NCI-H1436 treated with DMSO at 0.1 percent for 48 hours (cell line): Measurements from ENCODE around the gene SUPT4H1.

Source experiments
- DNase-seq: peaks from one replicate; lab custom pipeline; 2025; lab: John Stamatoyannopoulos, UW

The SUPT4H1 gene

DNA sequence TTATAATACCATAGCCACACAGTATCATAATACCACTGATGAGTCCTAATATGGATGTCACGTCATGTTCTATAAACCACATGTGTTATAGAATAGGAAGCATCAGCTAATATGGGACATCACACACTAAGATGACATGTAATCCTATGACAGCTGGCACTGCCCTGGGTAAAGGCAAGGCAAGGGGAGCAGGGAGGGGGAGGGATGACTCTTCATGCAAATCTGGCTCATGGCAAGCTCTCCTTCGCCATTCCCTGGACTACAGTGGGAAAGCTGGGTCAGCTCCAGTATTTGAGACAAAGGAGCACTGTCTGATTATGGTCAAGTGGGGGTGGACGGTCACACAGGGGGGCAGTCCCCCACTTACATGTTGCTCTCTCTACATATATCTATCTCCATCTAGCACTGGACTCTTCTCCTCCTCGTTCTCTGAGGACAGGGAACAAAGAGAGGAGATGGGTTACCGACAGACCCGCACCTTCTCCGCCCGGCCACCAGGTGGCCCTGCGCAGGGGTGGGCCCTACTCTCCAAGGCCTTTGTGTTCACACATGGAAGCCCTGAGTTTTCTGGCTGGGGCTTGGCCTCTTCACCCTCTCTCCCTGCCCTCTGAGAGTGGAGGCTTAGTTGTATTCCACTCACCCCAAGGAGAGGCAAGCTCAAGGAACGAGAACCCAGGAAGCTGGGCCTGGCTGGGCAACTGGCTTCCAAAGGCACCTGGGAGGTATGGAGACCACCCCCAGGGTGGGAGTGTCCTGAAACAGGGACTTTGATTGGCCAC lies 47.8 kb downstream of the SUPT4H1 start:
- no peak for DNase-seq

DNA sequence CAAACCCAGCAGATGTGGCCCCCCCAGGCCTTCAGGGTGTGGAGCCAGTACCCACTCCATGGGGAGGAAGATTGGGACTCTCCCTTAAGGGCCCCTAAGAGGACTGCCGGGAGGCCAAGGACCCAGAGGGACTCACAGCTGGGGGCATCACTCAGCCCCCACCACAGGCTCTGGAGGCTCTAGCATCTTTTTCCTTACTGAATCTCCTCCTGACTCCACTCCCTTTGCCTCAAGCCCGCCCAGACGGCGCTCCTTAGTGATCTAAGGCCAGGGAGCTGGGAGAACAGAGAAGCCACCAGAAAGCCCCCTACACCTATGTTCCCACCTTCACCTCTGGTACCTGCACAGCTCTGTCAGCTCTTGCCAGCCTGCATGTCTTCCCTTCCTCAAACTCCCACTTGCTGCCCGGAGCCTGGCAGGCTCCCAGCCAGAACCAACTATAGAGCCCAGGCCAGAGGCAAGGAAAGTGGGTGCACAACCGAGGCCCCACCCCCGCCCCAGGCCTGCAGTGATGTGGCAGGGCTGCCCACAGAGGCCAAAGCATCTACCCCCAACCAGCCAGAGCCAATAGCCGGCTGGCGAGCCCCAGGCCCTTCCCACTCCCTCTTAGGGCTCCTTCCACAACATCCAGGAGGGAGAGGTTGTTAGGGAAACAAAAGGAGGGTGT lies 48.9 kb downstream of the SUPT4H1 start:
- no peak for DNase-seq

DNA sequence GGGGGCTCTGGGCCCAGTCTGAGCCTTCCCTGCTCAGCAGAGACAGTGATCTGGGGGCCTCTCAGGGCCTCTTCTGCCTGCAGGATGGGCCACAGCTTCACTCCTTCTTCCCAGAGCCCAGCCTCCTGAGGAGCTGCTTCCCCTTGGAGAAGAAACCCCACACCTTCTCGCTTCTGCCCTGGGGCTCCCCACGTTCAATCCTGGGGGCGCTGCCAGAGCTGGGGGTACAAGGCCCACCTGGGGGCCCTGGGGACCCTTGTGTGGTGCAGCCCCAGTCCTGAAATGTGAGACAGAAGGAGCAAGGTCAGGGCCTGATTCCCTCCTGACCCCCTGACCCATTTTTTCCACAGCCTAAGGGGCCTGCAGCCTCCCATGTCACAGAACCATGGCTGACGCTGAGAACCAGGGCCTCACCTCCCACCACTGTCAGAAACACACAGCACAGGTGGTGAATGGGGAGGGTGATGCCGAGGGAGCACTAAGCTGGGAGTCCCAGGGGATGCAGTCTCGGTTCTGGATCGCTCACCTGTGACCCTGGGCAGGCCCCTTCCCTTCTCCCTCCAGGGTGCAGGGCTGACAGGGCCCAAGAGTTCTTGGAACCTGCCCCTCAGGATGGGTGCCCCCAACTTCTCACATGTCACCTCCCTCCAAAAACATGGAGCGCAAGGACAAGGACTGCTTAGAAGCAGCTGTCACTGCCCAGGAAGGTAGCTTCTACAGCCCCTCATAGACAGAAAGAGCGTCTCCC lies 49.7 kb downstream of the SUPT4H1 start:
- no peak for DNase-seq

DNA sequence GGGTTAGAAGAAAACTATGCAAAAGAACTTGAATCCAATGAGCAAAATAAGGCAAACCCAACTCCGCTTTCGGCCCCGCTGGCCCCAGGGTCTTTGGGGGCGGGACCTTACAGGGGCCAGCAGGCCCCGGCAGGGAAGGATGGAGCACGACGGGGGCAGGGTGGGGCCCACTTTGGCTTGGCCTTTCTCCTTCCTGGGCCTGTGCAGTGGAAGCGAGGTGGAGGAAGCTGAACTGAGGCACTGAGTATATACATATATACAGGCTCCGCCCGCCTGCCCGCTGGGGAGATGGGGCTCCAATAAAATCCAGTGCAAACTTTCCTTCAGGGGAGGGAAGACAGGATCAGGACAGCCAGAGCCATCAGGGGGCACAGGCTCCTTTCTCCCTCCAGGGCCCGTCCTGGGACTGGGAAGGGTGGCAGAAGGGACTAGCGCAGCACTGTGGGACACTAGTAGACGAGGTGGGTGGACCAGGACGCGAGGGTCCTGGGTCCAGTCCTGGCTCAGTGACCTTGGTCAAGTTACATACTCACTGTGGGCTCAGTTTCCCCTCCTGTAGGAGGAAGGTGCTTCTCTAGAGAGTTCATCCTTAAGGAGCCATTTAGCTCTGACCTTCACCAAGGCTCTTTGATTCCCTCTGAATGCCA lies 50.4 kb downstream of the SUPT4H1 start:
- no peak for DNase-seq

DNA sequence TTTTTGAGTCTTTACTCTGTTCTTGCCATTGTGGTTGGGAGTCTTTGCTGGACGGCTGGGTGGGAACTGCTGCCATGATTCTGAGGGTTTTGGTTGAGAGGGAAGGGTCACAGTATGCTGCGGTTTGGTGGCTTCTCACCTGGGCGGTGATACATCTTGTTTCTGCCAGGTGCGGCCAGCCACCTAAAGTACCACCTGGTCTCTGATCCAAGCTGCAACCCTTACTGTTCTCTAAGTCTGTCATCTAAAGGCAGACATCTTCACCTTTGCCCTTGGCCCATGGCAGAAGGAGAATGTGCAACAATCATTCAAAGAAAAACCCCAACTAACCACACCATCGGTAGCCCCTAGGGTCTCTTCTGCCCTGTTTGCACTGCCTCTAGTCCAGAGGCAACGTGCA lies 51.7 kb downstream of the SUPT4H1 start:
- DNase-seq, result no peak
